GOT3 (cell line): Measurements from ENCODE around the gene CARD9.

Source experiments
- DNase-seq: peaks from one replicate; lab custom pipeline; 2025; ENCODE audit warnings: mixed read lengths; lab: John Stamatoyannopoulos, UW

CARD9 gene

DNA sequence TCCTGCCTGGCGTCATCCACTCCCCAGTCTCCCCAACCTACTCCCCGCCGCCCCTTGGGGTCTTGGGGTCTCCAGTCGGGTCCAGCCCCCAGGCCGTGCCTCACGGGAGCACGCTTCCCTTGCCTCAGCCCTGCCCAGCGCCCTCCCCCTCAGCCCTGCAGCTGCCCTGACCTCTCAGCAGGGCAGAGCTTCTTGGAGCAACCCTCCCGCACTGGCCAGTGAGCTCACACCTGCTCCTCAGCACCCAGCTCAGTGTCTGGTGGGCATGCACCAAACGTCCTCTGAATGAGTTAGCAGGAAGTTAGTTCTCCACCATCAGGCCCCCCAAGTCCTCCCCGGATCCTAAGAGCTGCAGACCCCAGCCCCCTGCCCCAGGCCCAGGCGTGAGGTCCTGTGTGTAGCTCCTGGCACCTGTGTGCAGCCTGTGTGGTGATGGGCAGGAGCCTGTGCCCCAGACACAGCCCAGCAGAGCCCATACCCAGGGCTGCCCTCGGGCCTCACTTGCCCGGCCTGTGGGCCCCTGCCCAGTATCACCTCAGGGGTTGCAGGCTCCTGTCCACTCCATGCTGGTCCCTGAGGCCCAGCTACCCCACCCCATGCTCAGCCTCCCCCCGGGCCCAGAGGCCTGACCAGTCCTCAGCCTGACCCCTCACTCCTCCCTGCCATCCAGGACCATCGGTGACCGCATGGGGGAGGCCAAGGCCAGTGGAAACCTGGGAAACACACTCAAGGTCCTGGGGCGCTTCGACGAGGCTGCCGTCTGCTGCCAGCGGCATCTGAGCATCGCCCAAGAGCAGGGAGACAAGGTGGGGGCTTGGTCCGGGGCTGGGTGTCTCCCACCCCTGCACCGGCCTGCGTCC, 37.9 kb downstream of the CARD9 start:
- DNase-seq, result no peak

DNA sequence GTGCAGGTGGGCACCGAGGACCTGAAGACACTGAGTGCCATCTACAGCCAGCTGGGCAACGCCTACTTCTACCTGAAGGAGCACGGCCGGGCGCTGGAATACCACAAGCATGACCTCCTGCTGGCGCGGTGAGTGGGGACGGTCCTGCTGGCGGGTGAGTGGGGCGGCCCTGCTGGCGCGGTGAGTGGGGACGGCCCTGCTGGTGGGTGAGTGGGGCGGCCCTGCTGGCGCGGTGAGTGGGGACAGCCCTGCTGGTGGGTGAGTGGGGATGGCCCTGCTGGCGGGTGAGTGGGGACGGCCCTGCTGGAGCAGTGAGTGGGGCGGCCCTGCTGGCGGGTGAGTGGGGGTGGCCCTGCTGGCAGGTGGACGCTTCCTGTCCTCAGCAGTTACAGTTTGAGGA, 38.9 kb downstream of the CARD9 start:
- no peak for DNase-seq

- DNase-seq, result no peak
Observed at GRCh38 chr9:136333486-136333885, 40.0 kb downstream of the CARD9 start.

DNA sequence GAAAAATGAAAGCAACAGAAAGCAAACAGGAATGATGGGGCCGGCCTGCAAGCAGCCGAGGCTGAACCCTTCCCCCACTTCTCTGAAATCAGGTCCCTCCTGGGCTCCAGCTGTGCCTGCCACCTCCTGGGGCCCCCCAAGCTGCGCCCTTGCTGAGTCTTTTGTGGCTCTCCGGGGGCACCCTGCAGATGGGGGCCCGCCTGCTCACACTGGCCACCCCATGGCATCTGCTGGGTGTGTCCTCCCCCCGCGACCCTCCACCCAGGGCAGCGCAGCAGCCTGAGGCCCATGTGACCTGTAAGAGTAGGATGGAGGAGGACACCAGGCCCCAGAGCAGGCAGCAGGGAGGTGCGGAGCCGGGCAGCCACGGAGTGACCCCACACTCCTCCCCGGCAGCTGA, 40.4 kb downstream of the CARD9 start:
- no peak for DNase-seq

- no peak for DNase-seq
Observed at GRCh38 chr9:136332482-136332983, 40.9 kb downstream of the CARD9 start.

- no peak for DNase-seq
Observed at GRCh38 chr9:136331556-136332481, 41.6 kb downstream of the CARD9 start.

GRCh38 chr9:136331030-136331429, 42.4 kb downstream of the CARD9 start:
- DNase-seq, result no peak

DNA sequence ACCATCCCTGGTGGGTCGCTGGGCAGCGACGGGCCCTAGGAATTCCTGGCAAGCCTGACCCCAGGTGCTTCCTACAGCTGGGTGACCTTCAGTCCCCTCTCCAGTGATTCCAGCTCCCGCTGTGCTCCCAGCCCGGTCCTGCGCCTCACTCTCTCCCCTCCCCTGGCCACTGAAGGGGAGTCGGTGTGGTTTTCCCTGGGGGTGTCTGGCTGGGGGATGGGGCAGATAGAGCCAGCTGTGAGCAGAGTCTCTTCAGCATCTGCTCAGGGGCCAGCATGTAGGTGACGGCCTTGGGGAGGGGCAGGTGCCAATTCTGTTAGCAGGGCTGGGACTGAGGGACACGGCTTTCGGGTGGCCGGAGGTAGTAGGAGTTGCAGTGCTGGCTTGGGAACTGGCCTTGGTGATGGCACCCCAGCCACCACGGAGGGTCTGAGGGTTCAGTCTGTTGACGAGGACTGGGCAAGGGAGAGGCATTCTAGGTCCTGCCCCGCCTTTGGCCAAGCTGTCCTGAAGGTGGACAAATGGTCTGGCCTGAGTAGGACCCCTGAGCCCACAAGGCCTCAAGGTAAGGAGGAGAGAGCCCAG, 43.0 kb downstream of the CARD9 start:
- no peak for DNase-seq

GRCh38 chr9:136329636-136330405, 43.6 kb downstream of the CARD9 start:
- DNase-seq, result no peak

DNA sequence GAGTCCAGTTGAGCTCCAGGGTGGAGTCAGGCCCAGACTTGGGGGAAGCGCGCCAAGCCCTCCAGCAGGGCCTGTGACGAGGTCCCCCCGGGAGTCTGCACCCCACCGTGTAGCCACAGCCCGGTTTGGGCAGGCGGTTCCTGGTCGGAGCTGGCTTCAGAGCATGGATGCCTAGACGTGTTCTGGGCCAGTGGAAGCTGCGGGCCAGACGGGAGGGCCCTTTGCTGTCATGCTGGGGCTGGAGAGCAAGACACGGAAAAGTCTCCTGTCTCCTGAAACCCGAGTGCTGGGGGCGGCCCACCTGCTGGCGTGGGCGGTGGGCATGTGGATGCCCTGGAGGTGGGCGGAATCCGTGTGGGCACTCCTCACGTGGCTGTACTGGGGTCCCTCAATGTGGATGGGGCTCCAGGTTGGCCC, 44.2 kb downstream of the CARD9 start:
- DNase-seq, result no peak

GRCh38 chr9:136328622-136329041, 44.8 kb downstream of the CARD9 start:
- no peak for DNase-seq

- DNase-seq, result no peak
Observed at GRCh38 chr9:136328011-136328621, 45.4 kb downstream of the CARD9 start.

GRCh38 chr9:136327304-136327974, 46.0 kb downstream of the CARD9 start, which contains the start of gene GPSM1:
GPSM1 (plus strand) TSS chr9:136327539; CDS start chr9:136327696, 157 bp downstream.
- no peak for DNase-seq

- DNase-seq, result no peak
Observed at GRCh38 chr9:136326761-136327303, 46.6 kb downstream of the CARD9 start.

- no peak for DNase-seq
Observed at GRCh38 chr9:136326061-136326760, 47.3 kb downstream of the CARD9 start.

- no peak for DNase-seq
Observed at GRCh38 chr9:136325358-136325757, 48.1 kb downstream of the CARD9 start.

- DNase-seq, result no peak
Observed at GRCh38 chr9:136324501-136325300, 48.8 kb downstream of the CARD9 start.

GRCh38 chr9:136323371-136323789, 50.1 kb downstream of the CARD9 start:
- DNase-seq, result no peak
